Caco-2 (cell line): ENCODE data around the gene UTP14A. TPM values are rescaled to one million over a fixed set of nuclear protein-coding genes. Genes with fewer than 3 reads are reported as not detected.

Source experiments
- BruUV-seq: library from RNA; stranded (reverse); fragments of 400-500 nt; replicated peaks from 2 replicates; lab custom pipeline; 2021; lab: Mats Ljungman, UMichigan
- CTCF ChIA-PET: fragments of 300-600 bp; sonication (Branson Sonifier 250); formaldehyde crosslinking; loops from one replicate; lab custom pipeline; 2022; ENCODE audit warnings: antibody characterized with exemption; lab: Charles Lee
- POLR2A ChIA-PET: fragments of 300-600 bp; sonication (Branson Sonifier 250); formaldehyde crosslinking; loops from one replicate; lab custom pipeline; 2022; ENCODE audit warnings: antibody characterized with exemption; lab: Charles Lee
- DNase-seq, 2 experiments: peaks; one replicate each; pipeline versions ENCODE4 v3.0.0 to v3.0.0-alpha.2; 2020 to 2022
- H3K27me3 ChIP-seq: replicated peaks from 2 replicates; pipeline ENCODE4 v1.6.0; 2011; ENCODE audit warnings: low read length; ENCODE audit not compliant: control insufficient read depth, insufficient read depth
- H3K36me3 ChIP-seq: 2 replicates; pipeline ENCODE4 v1.5.1; 2011; ENCODE audit warnings: low read length; ENCODE audit not compliant: control insufficient read depth, insufficient read depth
- H3K4me1 ChIP-seq: fragments of 250-450 bp; sonication (Bioruptor Pico); 2 replicates; pipeline ENCODE4 v1.5.1; 2020; ENCODE audit warnings: mild to moderate bottlenecking
- H3K4me3 ChIP-seq: 2 replicates; pipeline ENCODE4 v1.5.1; 2011; ENCODE audit warnings: low read depth, mild to moderate bottlenecking, control low read depth, low read length
- H3K9me3 ChIP-seq: fragments of 250-450 bp; sonication (Bioruptor Pico); 2 replicates; pipeline ENCODE4 v1.5.1; 2020; ENCODE audit warnings: mild to moderate bottlenecking, moderate library complexity
- H3K27ac Mint-ChIP-seq: one replicate; pipeline ENCODE4 v1.8.0; 2022; ENCODE audit warnings: mixed read lengths; ENCODE audit not compliant: unreplicated experiment
- H3K27me3 Mint-ChIP-seq: one replicate; pipeline ENCODE4 v1.8.0; 2022; ENCODE audit warnings: mixed read lengths; ENCODE audit not compliant: insufficient read depth, unreplicated experiment
- H3K36me3 Mint-ChIP-seq: one replicate; pipeline ENCODE4 v1.8.0; 2022; ENCODE audit warnings: mild to moderate bottlenecking, mixed read lengths; ENCODE audit not compliant: insufficient read depth, unreplicated experiment
- H3K4me1 Mint-ChIP-seq: one replicate; pipeline ENCODE4 v1.8.0; 2022; ENCODE audit warnings: low read depth, mixed read lengths; ENCODE audit not compliant: unreplicated experiment
- H3K4me3 Mint-ChIP-seq: one replicate; pipeline ENCODE4 v1.8.0; 2022; ENCODE audit warnings: mild to moderate bottlenecking, moderate library complexity, mixed read lengths; ENCODE audit not compliant: unreplicated experiment
- H3K9me3 Mint-ChIP-seq: one replicate; pipeline ENCODE4 v1.8.0; 2022; ENCODE audit warnings: mixed read lengths; ENCODE audit not compliant: unreplicated experiment
- CTCF ChIP-seq, 2 experiments: fragments of 200-600 bp in 1 of 2; IDR thresholded peaks; 1 replicate in 1 of 2; 2 replicates in 1 of 2; pipeline versions ENCODE4 v1.5.1 to v1.8.0; 2011 to 2022; ENCODE audit warnings: antibody characterized with exemption in 1 of 2, control low read depth in 1 of 2, inconsistent platforms in 1 of 2, low read depth in 1 of 2, low read length in 1 of 2, mild to moderate bottlenecking in 1 of 2, moderate library complexity in 1 of 2; ENCODE audit not compliant: insufficient read depth in 1 of 2, severe bottlenecking in 1 of 2, unreplicated experiment in 1 of 2
- intact Hi-C: fragments of 100-400 bp; cut with micrococcal nuclease; formaldehyde crosslinking; loops from one replicate; pipeline ENCODE4 v1.10.0; 2022; ENCODE audit not compliant: unreplicated experiment
- total RNA-seq: library from RNA; stranded (reverse); gene quantifications from 2 replicates; pipeline ENCODE4 v1.2.3, GENCODE V29; 2022

The UTP14A gene
- total RNA-seq, 1 experiment from 2014 or later, result 24.6 TPM

- Histone ChIP-seq H3K4me3 (no peak overlapping the region), H3K4me1 (no peaks in the 10 kb centered on the region), H3K36me3 (no peaks in the 10 kb centered on the region), H3K9me3 (no peaks in the 10 kb centered on the region), H3K27me3 (no peaks in the 10 kb centered on the region)
- no TSS peak for BruUV-seq
- ChIA-PET CTCF (no interaction called here), POLR2A (no interaction called here)
- DNase-seq, result no peak
- Mint-ChIP-seq H3K36me3 (no peaks in the 10 kb centered on the region), H3K27ac (no peak overlapping the region), H3K4me1 (no peaks in the 10 kb centered on the region), H3K4me3 (no peak overlapping the region), H3K27me3 (no peaks in the 10 kb centered on the region), H3K9me3 (no peaks in the 10 kb centered on the region)
- no peak for TF ChIP-seq CTCF (IDR thresholded peaks at IDR 0.05; ENCODE audit: insufficient read depth in 1 of 2, low read depth in 1 of 2, low read length in 1 of 2, severe bottlenecking in 1 of 2, unreplicated experiment in 1 of 2)
- intact Hi-C loops, result no loop called here
Measured at GRCh38 chrX:129965166-129965565, 59.2 kb downstream of the UTP14A start.

GRCh38 chrX:129968968-129969367 is 63.0 kb downstream of the UTP14A start:
- no peaks in the 10 kb centered on the region for H3K4me1 Mint-ChIP-seq
- ChIA-PET POLR2A (no interaction called here), CTCF (interaction anchor here (0.6 kb wide), 1 partner anchor 20 kb away, joined by 4 read pairs; no protein-coding TSS in a partner anchor)
- BruUV-seq, result no TSS peak
- H3K9me3 Mint-ChIP-seq, result no peaks in the 10 kb centered on the region
- H3K36me3 ChIP-seq, result no peaks in the 10 kb centered on the region
- no peak for DNase-seq
- H3K4me3 Mint-ChIP-seq, result no peak overlapping the region
- H3K27ac Mint-ChIP-seq, result no peak overlapping the region
- H3K27me3 ChIP-seq, result no peaks in the 10 kb centered on the region
- intact Hi-C loops, result no loop called here
- no peak overlapping the region for H3K4me3 ChIP-seq
- no peaks in the 10 kb centered on the region for H3K27me3 Mint-ChIP-seq
- H3K36me3 Mint-ChIP-seq, result no peaks in the 10 kb centered on the region
- H3K4me1 ChIP-seq, result no peaks in the 10 kb centered on the region
- no peak for TF ChIP-seq CTCF (IDR thresholded peaks at IDR 0.05; ENCODE audit: insufficient read depth in 1 of 2, low read depth in 1 of 2, low read length in 1 of 2, severe bottlenecking in 1 of 2, unreplicated experiment in 1 of 2)
- H3K9me3 ChIP-seq, result no peaks in the 10 kb centered on the region

- DNase-seq, result no peak
- no peaks in the 10 kb centered on the region for H3K36me3 ChIP-seq
- Mint-ChIP-seq H3K4me3 (no peak overlapping the region), H3K27ac (no peak overlapping the region), H3K4me1 (no peaks in the 10 kb centered on the region), H3K9me3 (no peaks in the 10 kb centered on the region), H3K27me3 (no peaks in the 10 kb centered on the region), H3K36me3 (no peaks in the 10 kb centered on the region)
- intact Hi-C loops, result no loop called here
- no peaks in the 10 kb centered on the region for H3K9me3 ChIP-seq
- TF ChIP-seq CTCF (IDR thresholded peaks at IDR 0.05; ENCODE audit: insufficient read depth in 1 of 2, low read depth in 1 of 2, low read length in 1 of 2, severe bottlenecking in 1 of 2, unreplicated experiment in 1 of 2), result no peak
- POLR2A ChIA-PET, result interaction anchor here (0.7 kb wide), 1 partner anchor 95 kb away, joined by 3 read pairs; no protein-coding TSS in a partner anchor
- CTCF ChIA-PET, result no interaction called here
- no TSS peak for BruUV-seq
- no peak overlapping the region for H3K4me3 ChIP-seq
- no peaks in the 10 kb centered on the region for H3K4me1 ChIP-seq
- H3K27me3 ChIP-seq, result no peaks in the 10 kb centered on the region
Measured at GRCh38 chrX:129976441-129976840, 70.5 kb downstream of the UTP14A start.

Other genes with a start within 250 kb of the UTP14A start
- gene XPNPEP2, start 167.2 kb upstream of the UTP14A start, total RNA-seq, result 0.32 TPM in 2 replicates
- gene SASH3, start 126.2 kb upstream of the UTP14A start, total RNA-seq, result not detected in 2 replicates
- gene ZDHHC9, start 62.3 kb upstream of the UTP14A start, total RNA-seq, result 41.0 and 41.2 TPM in 2 replicates
- 19.8 and 21.1 TPM in 2 replicates for gene BCORL1, start 76.5 kb downstream of the UTP14A start, total RNA-seq
- 24.3 and 25.3 TPM in 2 replicates for gene ELF4, start 204.3 kb downstream of the UTP14A start, total RNA-seq